ENCODE results near the gene TEKT4. TPM values are rescaled to one million over a fixed set of nuclear protein-coding genes. Genes with fewer than 3 reads are reported as not detected.

The TEKT4 gene
- total RNA-seq, 1 experiment from 2014 or later = not detected

DNA sequence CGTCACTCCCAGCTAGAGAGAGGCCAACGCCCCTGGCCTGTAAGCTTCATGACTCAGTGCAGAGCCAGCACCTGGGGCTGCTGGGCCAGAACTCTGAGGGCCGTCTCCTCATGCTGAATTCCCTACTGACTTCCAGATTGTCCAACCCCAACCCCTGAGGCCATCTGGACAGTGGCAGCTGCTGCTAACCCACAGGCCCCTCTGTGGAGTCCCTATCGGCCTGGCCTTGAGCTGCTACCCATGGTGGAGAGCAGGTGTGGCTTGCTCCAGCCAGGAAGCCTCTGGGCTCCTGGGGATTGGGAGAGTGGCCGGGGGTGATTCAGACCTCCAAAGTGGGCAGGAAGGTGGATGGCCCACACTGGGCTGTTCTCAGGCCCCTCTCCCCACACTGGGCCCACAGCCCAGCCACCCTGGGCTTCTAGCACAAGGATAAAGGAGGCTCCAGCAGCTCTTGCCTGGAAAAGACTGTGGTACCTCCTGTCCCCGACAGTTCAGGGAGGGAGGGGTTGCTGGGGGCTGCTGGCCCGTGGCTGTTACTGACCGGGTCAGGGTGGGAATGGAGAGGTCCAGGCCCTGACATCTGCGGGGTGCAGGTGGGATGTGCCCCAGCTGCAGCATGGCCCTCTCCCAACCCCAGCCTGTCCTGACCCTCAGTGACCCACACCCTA lies 8.2 kb downstream of the TEKT4 start:
- H3K9me3 Mint-ChIP-seq = no peaks in the 10 kb centered on the region
- no peaks in the 10 kb centered on the region for H3K36me3 Mint-ChIP-seq
- H3K4me3 Mint-ChIP-seq = no peak overlapping the region
- peaks cover 4% of the 10 kb centered on the region; the same call in 1 of the 2 replicates for H3K27me3 Mint-ChIP-seq (ENCODE audit: low read depth)
- no peaks in the 10 kb centered on the region for H3K4me1 Mint-ChIP-seq
- TF ChIP-seq ZNF423 (CRISPR knock-in tag; IDR thresholded peaks at IDR 0.05) (no peak), ZNF138 (CRISPR knock-in tag; conservative IDR thresholded peaks at IDR 0.05) (no peak), SMAD4 (CRISPR knock-in tag; IDR thresholded peaks at IDR 0.05) (no peak), ETV6 (CRISPR knock-in tag; IDR thresholded peaks at IDR 0.05) (no peak), ZNF671 (CRISPR knock-in tag; IDR thresholded peaks at IDR 0.05) (no peak), SP1 (CRISPR knock-in tag; conservative IDR thresholded peaks at IDR 0.05) (no peak), NFATC4 (CRISPR knock-in tag; IDR thresholded peaks at IDR 0.05) (no peak), KAT7 (CRISPR knock-in tag; IDR thresholded peaks at IDR 0.05; ENCODE audit: borderline replicate concordance) (no peak), RELA (CRISPR knock-in tag; IDR thresholded peaks at IDR 0.05; ENCODE audit: borderline replicate concordance) (no peak), TCF7 (CRISPR knock-in tag; IDR thresholded peaks at IDR 0.05; ENCODE audit: low read depth) (no peak), ZNF232 (CRISPR knock-in tag; IDR thresholded peaks at IDR 0.05) (no peak), ZNF416 (CRISPR knock-in tag; IDR thresholded peaks at IDR 0.05) (no peak)
- TF ChIP-seq, protein P1, sequence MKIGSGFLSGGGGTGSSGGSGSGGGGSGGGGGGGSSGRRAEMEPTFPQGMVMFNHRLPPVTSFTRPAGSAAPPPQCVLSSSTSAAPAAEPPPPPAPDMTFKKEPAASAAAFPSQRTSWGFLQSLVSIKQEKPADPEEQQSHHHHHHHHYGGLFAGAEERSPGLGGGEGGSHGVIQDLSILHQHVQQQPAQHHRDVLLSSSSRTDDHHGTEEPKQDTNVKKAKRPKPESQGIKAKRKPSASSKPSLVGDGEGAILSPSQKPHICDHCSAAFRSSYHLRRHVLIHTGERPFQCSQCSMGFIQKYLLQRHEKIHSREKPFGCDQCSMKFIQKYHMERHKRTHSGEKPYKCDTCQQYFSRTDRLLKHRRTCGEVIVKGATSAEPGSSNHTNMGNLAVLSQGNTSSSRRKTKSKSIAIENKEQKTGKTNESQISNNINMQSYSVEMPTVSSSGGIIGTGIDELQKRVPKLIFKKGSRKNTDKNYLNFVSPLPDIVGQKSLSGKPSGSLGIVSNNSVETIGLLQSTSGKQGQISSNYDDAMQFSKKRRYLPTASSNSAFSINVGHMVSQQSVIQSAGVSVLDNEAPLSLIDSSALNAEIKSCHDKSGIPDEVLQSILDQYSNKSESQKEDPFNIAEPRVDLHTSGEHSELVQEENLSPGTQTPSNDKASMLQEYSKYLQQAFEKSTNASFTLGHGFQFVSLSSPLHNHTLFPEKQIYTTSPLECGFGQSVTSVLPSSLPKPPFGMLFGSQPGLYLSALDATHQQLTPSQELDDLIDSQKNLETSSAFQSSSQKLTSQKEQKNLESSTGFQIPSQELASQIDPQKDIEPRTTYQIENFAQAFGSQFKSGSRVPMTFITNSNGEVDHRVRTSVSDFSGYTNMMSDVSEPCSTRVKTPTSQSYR (CRISPR knock-in tag; IDR thresholded peaks at IDR 0.05) = no peak
- TF ChIP-seq, protein P2, sequence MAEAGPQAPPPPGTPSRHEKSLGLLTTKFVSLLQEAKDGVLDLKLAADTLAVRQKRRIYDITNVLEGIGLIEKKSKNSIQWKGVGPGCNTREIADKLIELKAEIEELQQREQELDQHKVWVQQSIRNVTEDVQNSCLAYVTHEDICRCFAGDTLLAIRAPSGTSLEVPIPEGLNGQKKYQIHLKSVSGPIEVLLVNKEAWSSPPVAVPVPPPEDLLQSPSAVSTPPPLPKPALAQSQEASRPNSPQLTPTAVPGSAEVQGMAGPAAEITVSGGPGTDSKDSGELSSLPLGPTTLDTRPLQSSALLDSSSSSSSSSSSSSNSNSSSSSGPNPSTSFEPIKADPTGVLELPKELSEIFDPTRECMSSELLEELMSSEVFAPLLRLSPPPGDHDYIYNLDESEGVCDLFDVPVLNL (CRISPR knock-in tag; IDR thresholded peaks at IDR 0.05; ENCODE audit: borderline replicate concordance, low read depth) = no peak
- TF ChIP-seq, protein P3, sequence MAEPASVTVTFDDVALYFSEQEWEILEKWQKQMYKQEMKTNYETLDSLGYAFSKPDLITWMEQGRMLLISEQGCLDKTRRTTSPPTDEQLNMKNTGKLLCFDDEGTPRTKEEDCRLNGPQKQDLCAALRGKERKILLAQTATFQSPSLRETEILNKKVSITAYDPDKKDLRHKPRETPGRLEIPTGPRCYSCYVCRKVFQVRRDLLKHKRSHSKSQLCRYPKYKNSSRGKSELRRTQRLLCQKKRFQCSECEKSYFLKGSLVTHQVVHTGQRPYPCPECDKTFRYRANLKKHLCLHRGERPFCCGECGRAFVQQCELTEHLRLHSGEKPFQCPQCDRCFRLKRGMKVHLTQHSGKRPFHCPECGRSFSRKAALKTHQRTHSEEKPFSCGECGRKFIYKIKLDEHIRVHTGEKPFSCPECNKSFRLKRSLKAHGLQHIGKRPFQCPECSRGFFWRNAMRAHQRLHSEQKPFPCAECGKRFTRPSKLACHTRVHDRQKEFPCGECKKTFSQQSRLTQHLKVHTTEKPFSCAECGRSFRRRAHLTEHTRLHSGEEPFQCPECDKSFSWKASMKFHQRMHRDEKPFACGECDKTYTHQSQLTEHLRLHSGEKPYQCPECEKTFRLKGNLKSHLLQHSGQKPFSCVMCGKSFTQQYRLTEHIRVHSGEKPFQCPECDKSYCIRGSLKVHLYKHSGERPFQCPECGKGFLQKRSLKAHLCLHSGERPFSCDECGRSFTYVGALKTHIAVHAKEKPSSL (CRISPR knock-in tag; conservative IDR thresholded peaks at IDR 0.05) = no peak
- TF ChIP-seq, protein P4, sequence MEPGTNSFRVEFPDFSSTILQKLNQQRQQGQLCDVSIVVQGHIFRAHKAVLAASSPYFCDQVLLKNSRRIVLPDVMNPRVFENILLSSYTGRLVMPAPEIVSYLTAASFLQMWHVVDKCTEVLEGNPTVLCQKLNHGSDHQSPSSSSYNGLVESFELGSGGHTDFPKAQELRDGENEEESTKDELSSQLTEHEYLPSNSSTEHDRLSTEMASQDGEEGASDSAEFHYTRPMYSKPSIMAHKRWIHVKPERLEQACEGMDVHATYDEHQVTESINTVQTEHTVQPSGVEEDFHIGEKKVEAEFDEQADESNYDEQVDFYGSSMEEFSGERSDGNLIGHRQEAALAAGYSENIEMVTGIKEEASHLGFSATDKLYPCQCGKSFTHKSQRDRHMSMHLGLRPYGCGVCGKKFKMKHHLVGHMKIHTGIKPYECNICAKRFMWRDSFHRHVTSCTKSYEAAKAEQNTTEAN (CRISPR knock-in tag; IDR thresholded peaks at IDR 0.05) = no peak
- DNase-seq (ENCODE audit: low spot score) = no peak
- ChIA-PET POLR2A (no interaction called here), CTCF (no interaction called here)
- no peak for ATAC-seq
- no peak overlapping the region for H3K27ac Mint-ChIP-seq

DNA sequence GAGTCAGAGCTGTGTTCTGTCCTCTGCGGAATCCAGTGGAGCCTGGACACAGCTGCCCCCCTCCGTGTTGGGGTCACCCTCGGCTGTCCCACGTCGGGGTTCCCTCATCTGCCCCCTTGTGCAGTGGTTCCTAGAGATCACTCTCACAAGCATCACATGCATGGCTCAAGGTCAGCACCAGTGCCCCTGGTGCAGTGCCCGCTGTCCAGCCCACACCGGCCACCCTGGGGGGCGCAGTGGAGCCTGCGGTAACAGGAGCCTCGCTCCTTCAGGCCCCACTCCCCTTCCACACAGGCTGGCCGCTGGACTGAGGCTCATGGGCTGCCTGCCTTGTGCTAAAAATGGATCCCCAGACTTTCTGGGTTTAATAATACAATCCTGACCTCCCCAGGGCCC lies 8.8 kb downstream of the TEKT4 start:
- no peaks in the 10 kb centered on the region for H3K9me3 Mint-ChIP-seq
- no peaks in the 10 kb centered on the region for H3K36me3 Mint-ChIP-seq
- no peak overlapping the region for H3K27ac Mint-ChIP-seq
- no peak overlapping the region for H3K4me3 Mint-ChIP-seq
- DNase-seq (ENCODE audit: low spot score) = no peak
- ATAC-seq = no peak
- no peaks in the 10 kb centered on the region for H3K4me1 Mint-ChIP-seq
- peaks cover 2% of the 10 kb centered on the region; the same call in 1 of the 2 replicates for H3K27me3 Mint-ChIP-seq (ENCODE audit: low read depth)
- CTCF ChIA-PET = no interaction called here
- POLR2A ChIA-PET = no interaction called here
- no peak for TF ChIP-seq OVOL2 (CRISPR knock-in tag; IDR thresholded peaks at IDR 0.05; ENCODE audit: borderline replicate concordance)
- TF ChIP-seq, protein P5, sequence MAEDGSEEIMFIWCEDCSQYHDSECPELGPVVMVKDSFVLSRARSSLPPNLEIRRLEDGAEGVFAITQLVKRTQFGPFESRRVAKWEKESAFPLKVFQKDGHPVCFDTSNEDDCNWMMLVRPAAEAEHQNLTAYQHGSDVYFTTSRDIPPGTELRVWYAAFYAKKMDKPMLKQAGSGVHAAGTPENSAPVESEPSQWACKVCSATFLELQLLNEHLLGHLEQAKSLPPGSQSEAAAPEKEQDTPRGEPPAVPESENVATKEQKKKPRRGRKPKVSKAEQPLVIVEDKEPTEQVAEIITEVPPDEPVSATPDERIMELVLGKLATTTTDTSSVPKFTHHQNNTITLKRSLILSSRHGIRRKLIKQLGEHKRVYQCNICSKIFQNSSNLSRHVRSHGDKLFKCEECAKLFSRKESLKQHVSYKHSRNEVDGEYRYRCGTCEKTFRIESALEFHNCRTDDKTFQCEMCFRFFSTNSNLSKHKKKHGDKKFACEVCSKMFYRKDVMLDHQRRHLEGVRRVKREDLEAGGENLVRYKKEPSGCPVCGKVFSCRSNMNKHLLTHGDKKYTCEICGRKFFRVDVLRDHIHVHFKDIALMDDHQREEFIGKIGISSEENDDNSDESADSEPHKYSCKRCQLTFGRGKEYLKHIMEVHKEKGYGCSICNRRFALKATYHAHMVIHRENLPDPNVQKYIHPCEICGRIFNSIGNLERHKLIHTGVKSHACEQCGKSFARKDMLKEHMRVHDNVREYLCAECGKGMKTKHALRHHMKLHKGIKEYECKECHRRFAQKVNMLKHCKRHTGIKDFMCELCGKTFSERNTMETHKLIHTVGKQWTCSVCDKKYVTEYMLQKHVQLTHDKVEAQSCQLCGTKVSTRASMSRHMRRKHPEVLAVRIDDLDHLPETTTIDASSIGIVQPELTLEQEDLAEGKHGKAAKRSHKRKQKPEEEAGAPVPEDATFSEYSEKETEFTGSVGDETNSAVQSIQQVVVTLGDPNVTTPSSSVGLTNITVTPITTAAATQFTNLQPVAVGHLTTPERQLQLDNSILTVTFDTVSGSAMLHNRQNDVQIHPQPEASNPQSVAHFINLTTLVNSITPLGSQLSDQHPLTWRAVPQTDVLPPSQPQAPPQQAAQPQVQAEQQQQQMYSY (CRISPR knock-in tag; IDR thresholded peaks at IDR 0.05) = no peak
- TF ChIP-seq GABPB1 (CRISPR knock-in tag; IDR thresholded peaks at IDR 0.05) = no peak
- no peak for TF ChIP-seq ZNF671 (CRISPR knock-in tag; IDR thresholded peaks at IDR 0.05)
- no peak for TF ChIP-seq MXD4 (CRISPR knock-in tag; IDR thresholded peaks at IDR 0.05; ENCODE audit: borderline replicate concordance)
- TF ChIP-seq, protein P6, sequence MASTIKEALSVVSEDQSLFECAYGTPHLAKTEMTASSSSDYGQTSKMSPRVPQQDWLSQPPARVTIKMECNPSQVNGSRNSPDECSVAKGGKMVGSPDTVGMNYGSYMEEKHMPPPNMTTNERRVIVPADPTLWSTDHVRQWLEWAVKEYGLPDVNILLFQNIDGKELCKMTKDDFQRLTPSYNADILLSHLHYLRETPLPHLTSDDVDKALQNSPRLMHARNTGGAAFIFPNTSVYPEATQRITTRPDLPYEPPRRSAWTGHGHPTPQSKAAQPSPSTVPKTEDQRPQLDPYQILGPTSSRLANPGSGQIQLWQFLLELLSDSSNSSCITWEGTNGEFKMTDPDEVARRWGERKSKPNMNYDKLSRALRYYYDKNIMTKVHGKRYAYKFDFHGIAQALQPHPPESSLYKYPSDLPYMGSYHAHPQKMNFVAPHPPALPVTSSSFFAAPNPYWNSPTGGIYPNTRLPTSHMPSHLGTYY (CRISPR knock-in tag; IDR thresholded peaks at IDR 0.05) = no peak
- TF ChIP-seq SMAD4 (CRISPR knock-in tag; IDR thresholded peaks at IDR 0.05) = no peak
- TF ChIP-seq FOXP1 (CRISPR knock-in tag; IDR thresholded peaks at IDR 0.05; ENCODE audit: borderline replicate concordance) = no peak
- TF ChIP-seq HMGA2 (CRISPR knock-in tag; IDR thresholded peaks at IDR 0.05) = no peak
- no peak for TF ChIP-seq NFE2L1 (CRISPR knock-in tag; IDR thresholded peaks at IDR 0.05)
